CD4-positive, alpha-beta T cell treated with Interleukin-12 subunit alpha and Interleukin-12 subunit beta, for 1 hour (primary cell): ENCODE data around the gene MNX1.

Experiments used
- DNase-seq: peaks from one replicate; pipeline ENCODE4 v3.0.0-alpha.2; 2020

The MNX1 gene

DNA sequence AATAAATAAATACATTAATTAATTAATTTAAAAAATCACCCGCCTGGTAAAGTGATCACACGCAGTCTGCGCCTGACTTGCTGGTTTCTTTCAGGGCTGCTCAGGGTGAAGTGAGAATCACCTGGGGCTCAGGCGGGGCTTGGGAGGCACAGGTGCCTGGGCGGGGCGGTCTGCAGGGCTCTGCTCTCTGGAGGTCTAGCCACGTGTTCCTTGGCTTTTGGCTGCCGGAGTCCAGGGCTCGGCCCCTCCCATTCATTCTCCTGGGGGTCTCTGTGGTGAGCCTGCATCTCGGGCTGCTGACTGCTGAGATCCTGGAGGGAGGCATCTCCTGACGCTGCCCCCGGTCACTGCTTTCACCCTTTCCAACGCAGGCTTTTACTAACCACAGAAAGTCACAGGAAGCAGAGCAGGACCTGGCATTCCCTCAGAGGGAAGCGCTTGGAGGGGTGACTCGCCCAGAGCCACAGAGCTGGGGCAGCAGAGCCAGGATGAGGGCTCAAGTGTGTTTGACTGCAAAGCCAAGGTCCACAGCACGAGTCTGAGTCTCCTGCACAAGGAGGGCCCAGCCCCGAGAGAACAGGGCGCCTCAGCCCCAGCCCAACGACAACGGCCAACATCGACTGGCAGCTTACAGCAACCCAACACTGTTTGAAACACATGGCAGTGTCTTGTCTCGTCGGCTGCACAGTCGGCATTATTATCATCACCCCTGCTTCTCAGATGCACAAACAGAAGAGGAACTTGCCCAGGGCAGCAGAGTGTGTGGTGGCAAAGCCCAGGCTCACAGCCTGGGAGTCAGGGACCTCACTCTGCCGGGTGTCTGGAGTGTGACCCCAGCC, 22.4 kb upstream of the MNX1 start:
- no peak for DNase-seq

GRCh38 chr7:157032128-157032527, 21.7 kb upstream of the MNX1 start:
- DNase-seq = no peak

- no peak for DNase-seq
These were observed 17.9 kb upstream of the MNX1 start for GRCh38 chr7:157028199-157028903.

DNA sequence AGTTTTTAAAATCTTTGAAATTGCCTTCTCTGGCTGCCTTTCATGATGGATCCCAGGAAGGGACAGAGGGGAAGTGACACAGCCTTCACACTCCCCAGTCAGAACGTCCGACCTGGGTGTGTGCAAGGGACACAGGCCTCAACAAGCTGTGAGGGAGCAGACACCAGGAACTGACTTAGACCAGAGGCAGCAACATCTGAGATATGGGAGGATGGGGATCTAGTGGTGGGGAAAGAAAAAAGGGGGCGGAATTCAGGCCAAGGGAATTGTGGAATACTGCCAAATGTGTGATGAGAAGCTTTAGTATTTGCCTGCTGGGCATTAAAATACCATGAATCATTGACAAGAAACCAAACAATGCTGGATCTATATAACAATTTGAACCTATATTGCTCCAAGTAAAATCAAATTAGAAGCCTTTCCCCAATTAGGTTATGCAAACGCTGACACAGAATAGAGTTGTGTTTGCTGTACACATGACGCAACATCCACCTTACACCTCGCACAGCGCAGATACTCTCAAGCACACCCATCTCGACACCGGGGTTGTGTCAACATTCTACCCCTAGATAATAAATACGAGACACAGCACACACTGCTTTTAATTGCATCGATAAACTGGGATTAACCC, 17.2 kb upstream of the MNX1 start:
- DNase-seq = no peak

GRCh38 chr7:157024716-157025115, 14.3 kb upstream of the MNX1 start:
- no peak for DNase-seq

- no peak for DNase-seq
These were observed 13.1 kb upstream of the MNX1 start for GRCh38 chr7:157023589-157023905.

GRCh38 chr7:157022681-157023588, 12.5 kb upstream of the MNX1 start:
- no peak for DNase-seq

- no peak for DNase-seq
These were observed 11.6 kb upstream of the MNX1 start for GRCh38 chr7:157021871-157022680.

- DNase-seq = no peak
These were observed 10.8 kb upstream of the MNX1 start for GRCh38 chr7:157021071-157021870.

GRCh38 chr7:157020514-157021070, 10.1 kb upstream of the MNX1 start:
- DNase-seq = no peak

DNA sequence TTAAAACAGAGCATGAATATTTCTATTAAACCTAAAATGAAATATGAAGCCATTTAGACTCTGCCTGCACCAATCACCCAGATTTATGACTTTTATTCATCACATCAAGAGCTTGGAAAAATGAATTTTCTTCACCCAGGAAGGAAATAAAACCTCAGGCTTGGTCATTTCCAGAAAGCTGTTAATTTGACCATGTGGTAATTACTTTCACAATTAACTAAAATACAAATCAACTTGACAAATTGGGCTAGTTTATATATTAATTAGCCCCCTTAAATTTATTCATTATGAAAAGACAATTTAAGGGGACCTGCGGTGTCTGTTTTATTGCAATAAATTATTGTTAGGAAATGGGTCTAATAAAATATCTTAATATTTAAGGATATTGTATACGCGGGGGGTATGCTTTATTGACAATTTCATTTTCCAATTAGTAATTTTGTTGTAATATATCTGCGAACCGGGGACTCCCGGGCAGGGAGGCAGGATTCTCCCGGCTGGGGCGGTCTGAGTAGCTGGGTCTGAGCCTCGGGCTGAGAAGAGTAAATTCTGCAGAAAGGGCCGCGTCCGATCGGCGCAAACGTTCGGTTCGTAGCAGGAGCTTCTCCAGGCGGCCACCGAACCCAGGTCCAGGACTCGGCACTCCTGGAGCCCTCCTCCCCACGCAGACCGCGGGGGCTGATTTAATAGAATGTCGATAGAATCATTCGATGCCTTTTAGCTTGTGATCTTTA, 9.4 kb upstream of the MNX1 start:
- DNase-seq = no peak

GRCh38 chr7:157018997-157019608, 8.6 kb upstream of the MNX1 start:
- DNase-seq = no peak

DNA sequence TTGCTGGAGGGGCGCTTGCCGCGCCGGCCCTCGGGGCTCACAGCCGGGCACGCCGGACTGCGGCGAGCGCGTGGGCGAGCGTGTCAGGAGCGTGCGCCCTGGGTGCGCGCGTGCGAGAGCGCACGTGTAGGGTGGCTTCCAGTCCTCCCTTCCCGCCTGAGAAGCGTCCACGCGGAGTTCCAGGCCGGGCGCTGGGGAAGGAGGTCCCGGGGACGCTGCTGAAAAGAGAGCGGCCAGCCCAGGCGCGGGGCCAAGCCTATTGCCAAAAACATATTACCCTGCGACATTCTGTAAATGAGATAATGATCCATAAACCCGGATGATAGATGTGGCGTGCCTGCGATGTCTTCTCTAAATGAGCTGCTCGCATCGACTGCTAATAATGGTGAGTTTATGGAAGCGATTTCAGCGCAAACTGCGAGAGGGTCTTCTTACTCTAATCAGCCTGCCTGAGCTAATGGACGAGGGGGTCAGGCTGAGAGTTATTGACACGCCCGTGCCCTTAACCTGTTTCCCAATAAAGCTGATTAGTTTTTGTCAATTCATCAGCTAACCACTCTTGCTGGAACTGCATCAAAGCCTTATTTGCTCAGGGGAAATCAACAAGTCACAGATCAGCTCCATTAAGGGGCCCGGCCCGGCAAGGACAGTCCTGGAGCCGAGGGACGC, 8.0 kb upstream of the MNX1 start:
- DNase-seq = no peak

- no peak for DNase-seq
These were observed 7.3 kb upstream of the MNX1 start for GRCh38 chr7:157017603-157018327.

- no peak for DNase-seq
These were observed 6.7 kb upstream of the MNX1 start for GRCh38 chr7:157017149-157017548.

- DNase-seq = no peak
These were observed 6.0 kb upstream of the MNX1 start for GRCh38 chr7:157016352-157017041.

- no peak for DNase-seq
These were observed 5.5 kb upstream of the MNX1 start for GRCh38 chr7:157016024-157016351.
